SK-N-MC (cell line): ENCODE measurements around the gene PLSCR4.

Experiments
- EZH2 ChIP-seq: fragments of 200-600 bp; sonication (generic); IDR thresholded peaks from one replicate; pipeline ENCODE4 v1.6.1; 2017; ENCODE audit warnings: antibody characterized with exemption
- FOXP2 ChIP-seq: optimal IDR thresholded peaks from 2 replicates; pipeline ENCODE3; 2011; ENCODE audit warnings: mild to moderate bottlenecking, moderate library complexity; ENCODE audit not compliant: insufficient read depth; ENCODE audit errors: extremely low read length, control extremely low read depth
- POLR2AphosphoS5 ChIP-seq: IDR thresholded peaks from 2 replicates; pipeline ENCODE4 v1.6.1; 2012; ENCODE audit warnings: mild to moderate bottlenecking, low read depth, low read length, borderline replicate concordance

- no peak for TF ChIP-seq FOXP2
- no peak for TF ChIP-seq POLR2AphosphoS5
- TF ChIP-seq EZH2: no peak
These were observed 7.3 kb downstream of the PLSCR4 start for GRCh38 chr3:146243559-146243958.
